ENCODE data around the gene GSDMA.
"Not testable (repeated sequence)": the region's sequence is repeated elsewhere in the genome, so short reads cannot be mapped to it uniquely, and the experiment has no call there.

Gene GSDMA

GRCh38 chr17:39943702-39944392, 19.0 kb upstream of the GSDMA start:
- no peaks in the 10 kb centered on the region for H3K9me3 ChIP-seq (ENCODE audit: severe bottlenecking)
- TF ChIP-seq CTCF (IDR thresholded peaks at IDR 0.05; ENCODE audit: low read depth, low read length), result no peak

GRCh38 chr17:39944393-39944711, 18.5 kb upstream of the GSDMA start:
- no peak for DNase-seq
- no peak overlapping the region for H3K27ac ChIP-seq
- H3K9me3 ChIP-seq (ENCODE audit: severe bottlenecking), result no peaks in the 10 kb centered on the region
- H3K27me3 ChIP-seq (ENCODE audit: insufficient read depth, low read depth, severe bottlenecking), result no peaks in the 10 kb centered on the region
- TF ChIP-seq CTCF (IDR thresholded peaks at IDR 0.05; ENCODE audit: low read depth, low read length), result no peak
- H3K36me3 ChIP-seq, result no peaks in the 10 kb centered on the region
- no peak overlapping the region for H3K4me3 ChIP-seq (ENCODE audit: low read depth, low read length)

More at GRCh38 chr17:39943702-39944392, 19.0 kb upstream of the GSDMA start:
- no peak overlapping the region for H3K4me3 ChIP-seq (ENCODE audit: low read depth, low read length)
- DNase-seq, result no peak
- no peaks in the 10 kb centered on the region for H3K27me3 ChIP-seq (ENCODE audit: insufficient read depth, low read depth, severe bottlenecking)
- H3K36me3 ChIP-seq, result no peaks in the 10 kb centered on the region
- H3K27ac ChIP-seq, result no peak overlapping the region

GRCh38 chr17:39946551-39947330, 16.1 kb upstream of the GSDMA start:
- H3K27ac ChIP-seq, result no peak overlapping the region
- TF ChIP-seq CTCF (IDR thresholded peaks at IDR 0.05; ENCODE audit: low read depth, low read length), result no peak
- no peak overlapping the region for H3K4me3 ChIP-seq (ENCODE audit: low read depth, low read length)
- no peaks in the 10 kb centered on the region for H3K9me3 ChIP-seq (ENCODE audit: severe bottlenecking)
- H3K27me3 ChIP-seq (ENCODE audit: insufficient read depth, low read depth, severe bottlenecking), result no peaks in the 10 kb centered on the region
- no peaks in the 10 kb centered on the region for H3K36me3 ChIP-seq
- no peak for DNase-seq

GRCh38 chr17:39948489-39948828, 14.3 kb upstream of the GSDMA start:
- H3K27me3 ChIP-seq (ENCODE audit: insufficient read depth, low read depth, severe bottlenecking); H3K27ac ChIP-seq; H3K9me3 ChIP-seq (ENCODE audit: severe bottlenecking); DNase-seq; H3K4me3 ChIP-seq (ENCODE audit: low read depth, low read length); H3K36me3 ChIP-seq: not testable (repeated sequence)

- no peak for DNase-seq
- H3K9me3 ChIP-seq (ENCODE audit: severe bottlenecking), result peaks cover 3% of the 10 kb centered on the region
- H3K27ac ChIP-seq, result no peak overlapping the region
- no peak overlapping the region for H3K4me3 ChIP-seq (ENCODE audit: low read depth, low read length)
- no peaks in the 10 kb centered on the region for H3K27me3 ChIP-seq (ENCODE audit: insufficient read depth, low read depth, severe bottlenecking)
- TF ChIP-seq CTCF (IDR thresholded peaks at IDR 0.05; ENCODE audit: low read depth, low read length), result no peak
- H3K36me3 ChIP-seq, result no peaks in the 10 kb centered on the region
These were observed 13.8 kb upstream of the GSDMA start for GRCh38 chr17:39949028-39949427.

GRCh38 chr17:39950871-39951348, 11.9 kb upstream of the GSDMA start:
- Histone ChIP-seq H3K9me3 (ENCODE audit: severe bottlenecking) (peaks cover 3% of the 10 kb centered on the region), H3K36me3 (no peaks in the 10 kb centered on the region), H3K4me3 (ENCODE audit: low read depth, low read length) (no peak overlapping the region), H3K27ac (no peak overlapping the region), H3K27me3 (ENCODE audit: insufficient read depth, low read depth, severe bottlenecking) (no peaks in the 10 kb centered on the region)
- peak; percentile 36 for DNase-seq
- no peak for TF ChIP-seq CTCF (IDR thresholded peaks at IDR 0.05; ENCODE audit: low read depth, low read length)

Data from WERI-Rb-1 (cell line).